K562 (cell line): ENCODE data around the gene PTGR1. TPM values are rescaled to one million over a fixed set of nuclear protein-coding genes. Genes with fewer than 3 reads are reported as not detected.

ENCODE experiments used
- ATAC-seq: fragments of 200-7000 bp; cut with Tn5 transposase; 3 replicates; pipeline ENCODE4 v1.9.1; 2020; ENCODE audit warnings: moderate library complexity
- BruUV-seq: library from RNA; stranded (reverse); fragments of 400-500 nt; replicated peaks from 2 replicates; lab custom pipeline; 2021; lab: Mats Ljungman, UMichigan
- CTCF ChIA-PET: fragments of 300-600 bp; formaldehyde crosslinking; extraction: SDS; loops from one replicate; lab custom pipeline; 2021; ENCODE audit warnings: low intra/inter-chr PET ratio; lab: Yijun Ruan, JAX
- POLR2A ChIA-PET: fragments of 300-600, 350-650 bp; sonication (Branson Sonifier 250); formaldehyde crosslinking; extraction: SDS; loops from one replicate; lab custom pipeline; 2021; ENCODE audit warnings: antibody characterized with exemption, inconsistent platforms; lab: Yijun Ruan, JAX
- DNase-seq, 4 experiments: peaks; one replicate each; pipeline versions ENCODE4 v3.0.0 to v3.0.0-alpha.2; 2011 to 2018; ENCODE audit warnings: low spot score in 3 of 4, mixed read lengths in 3 of 4; ENCODE audit errors: extremely low read depth in 1 of 4
- FAIRE-seq: peaks from 2 replicates; lab custom pipeline; 2011; peaks lifted over from hg19 to GRCh38; lab: Jason Lieb, UNC
- H2AFZ ChIP-seq: 2 replicates; pipeline ENCODE4 v1.6.0; 2011; ENCODE audit warnings: low read depth, low read length, control low read depth, inconsistent platforms
- H3K27ac ChIP-seq: fragments of 200-600 bp; 3 replicates; pipeline ENCODE4 v1.8.0; 2011; ENCODE audit warnings: low read depth, mild to moderate bottlenecking, control low read depth, inconsistent platforms, low read length, moderate library complexity, mixed read lengths; ENCODE audit errors: extremely low read depth
- H3K27me3 ChIP-seq, 2 experiments: fragments of 300-600 bp in 1 of 2; 2 replicates in 1 of 2; 3 replicates in 1 of 2; pipeline versions ENCODE4 v1.6.0 to v1.8.0; 2011; ENCODE audit warnings: inconsistent platforms in 2 of 2, low read length in 2 of 2, mild to moderate bottlenecking in 1 of 2, mixed read lengths in 1 of 2, moderate library complexity in 1 of 2; ENCODE audit not compliant: control insufficient read depth in 2 of 2, insufficient read depth in 2 of 2
- H3K36me3 ChIP-seq: fragments of 300-600 bp; 3 replicates; pipeline ENCODE4 v1.8.0; 2011; ENCODE audit warnings: mild to moderate bottlenecking, low read length, inconsistent platforms; ENCODE audit not compliant: control insufficient read depth, insufficient read depth
- H3K4me1 ChIP-seq, 2 experiments: fragments of 200-600 bp in 1 of 2; replicated peaks in 1 of 2; 2 replicates in 1 of 2; 3 replicates in 1 of 2; pipeline versions ENCODE4 v1.5.1 to v1.8.0; 2011; ENCODE audit warnings: inconsistent platforms in 2 of 2, low read length in 2 of 2, mild to moderate bottlenecking in 1 of 2, mixed read lengths in 1 of 2, moderate library complexity in 1 of 2; ENCODE audit not compliant: control insufficient read depth in 2 of 2, insufficient read depth in 2 of 2
- H3K4me2 ChIP-seq: 2 replicates; pipeline ENCODE4 v1.6.1; 2011; ENCODE audit warnings: low read length, control low read depth, inconsistent platforms, mixed read lengths; ENCODE audit not compliant: insufficient read depth
- H3K4me3 ChIP-seq: fragments of 200-600 bp; sonication (generic), shearing (Covaris generic); 2 replicates; pipeline ENCODE4 v1.5.1; 2016; ENCODE audit warnings: control low read depth, inconsistent platforms
- H3K79me2 ChIP-seq: fragments of 200-600 bp; 3 replicates; pipeline ENCODE4 v1.8.0; 2011; ENCODE audit warnings: low read length, inconsistent platforms; ENCODE audit not compliant: control insufficient read depth, insufficient read depth
- H3K9ac ChIP-seq, 2 experiments: 2 replicates each; pipeline versions ENCODE4 v1.6.0 to v1.6.1; 2011; ENCODE audit warnings: low read depth in 2 of 2, low read length in 2 of 2, control low read depth in 1 of 2, inconsistent platforms in 1 of 2, mild to moderate bottlenecking in 1 of 2, mixed read lengths in 1 of 2; ENCODE audit not compliant: insufficient read depth in 1 of 2
- H3K9me1 ChIP-seq: one replicate; pipeline ENCODE4 v1.6.0; 2011; ENCODE audit warnings: inconsistent platforms, mild to moderate bottlenecking, low read length, moderate library complexity; ENCODE audit not compliant: control insufficient read depth, insufficient read depth
- H3K9me3 ChIP-seq: replicated peaks from 2 replicates; pipeline ENCODE4 v1.5.1; 2011; ENCODE audit warnings: low read depth, low read length, inconsistent platforms; ENCODE audit not compliant: control insufficient read depth, insufficient read depth
- H4K20me1 ChIP-seq: replicated peaks from 2 replicates; pipeline ENCODE4 v1.6.1; 2011; ENCODE audit warnings: low read length, inconsistent platforms, mixed read lengths; ENCODE audit not compliant: control insufficient read depth, insufficient read depth
- CEBPG ChIP-seq, 3 experiments: fragments of 200-800 bp in 1 of 3; sonication (Bioruptor generic) in 1 of 3; sonication (generic) in 1 of 3; formaldehyde crosslinking in 1 of 3; IDR thresholded peaks in 2 of 3; conservative IDR thresholded peaks in 1 of 3; 2 replicates each; pipeline versions ENCODE4 v1.6.1 to v1.8.0; 2016 to 2022; ENCODE audit warnings: missing compliant biosample characterization in 2 of 3, missing genetic modification characterization in 2 of 3, mild to moderate bottlenecking in 1 of 3, missing genetic modification reagents in 1 of 3
- CHD1 ChIP-seq: fragments of 200-600 bp; sonication (generic); IDR thresholded peaks from one replicate; pipeline ENCODE4 v1.6.1; 2012; ENCODE audit warnings: mild to moderate bottlenecking, moderate library complexity, low read length, inconsistent platforms
- CUX1 ChIP-seq: fragments of 200-800 bp; sonication (Bioruptor generic); IDR thresholded peaks from 2 replicates; pipeline ENCODE4 v1.6.1; 2016; ENCODE audit warnings: missing genetic modification characterization, missing compliant biosample characterization
- FOXK2 ChIP-seq, 2 experiments: fragments of 450-650 bp; IDR thresholded peaks in 1 of 2; conservative IDR thresholded peaks in 1 of 2; 2 replicates each; pipeline ENCODE4 v1.6.1; 2016; ENCODE audit warnings: low read depth in 2 of 2, mild to moderate bottlenecking in 1 of 2
- GTF3C2 ChIP-seq: IDR thresholded peaks from 3 replicates; pipeline ENCODE4 v1.6.1; 2011; ENCODE audit warnings: borderline replicate concordance, mild to moderate bottlenecking, moderate library complexity; ENCODE audit not compliant: insufficient read length; ENCODE audit errors: extremely low read depth
- HDAC2 ChIP-seq: fragments of 450-650 bp; IDR thresholded peaks from 2 replicates; pipeline ENCODE4 v1.6.1; 2016; ENCODE audit warnings: mild to moderate bottlenecking
- IRF1 ChIP-seq: sonication (generic); formaldehyde crosslinking; IDR thresholded peaks from 2 replicates; pipeline ENCODE4 v1.8.0; 2022; ENCODE audit warnings: missing genetic modification reagents, mild to moderate bottlenecking, borderline replicate concordance
- MAFK ChIP-seq: IDR thresholded peaks from 2 replicates; pipeline ENCODE4 v1.6.1; 2011; ENCODE audit warnings: low read length, improper control_type of control experiment
- MXD1 ChIP-seq: fragments of 250-450 bp; sonication (Bioruptor Pico); IDR thresholded peaks from 2 replicates; pipeline ENCODE4 v1.8.0; 2021; ENCODE audit warnings: borderline replicate concordance, mild to moderate bottlenecking, moderate library complexity; ENCODE audit not compliant: poor library complexity, severe bottlenecking
- SMC3 ChIP-seq: conservative IDR thresholded peaks from 2 replicates; pipeline ENCODE4 v1.6.1; 2011; ENCODE audit warnings: low read depth, low read length, improper control_type of control experiment; ENCODE audit not compliant: insufficient read depth
- WGBS: fragments of 100-300 bp; shearing (Covaris generic); methylation state at CpG from one replicate; pipeline ENCODE4 v1.1.6; 2016; ENCODE audit warnings: low coverage, mixed read lengths; ENCODE audit not compliant: insufficient coverage; ENCODE audit errors: missing lambda C conversion rate; 5-methylcytosine and 5-hydroxymethylcytosine counted together
- in situ Hi-C: fragments of 300-500 bp; cut with MboI; formaldehyde crosslinking; loops from 4 replicates; pipeline ENCODE4 v1.15.0; 2018; ENCODE audit warnings: inconsistent platforms, mixed read lengths
- intact Hi-C: fragments of 100-400 bp; cut with micrococcal nuclease; formaldehyde crosslinking; loops from 2 replicates; pipeline ENCODE4 v1.14.2; 2022
- polyA plus RNA-seq, 8 experiments: library from polyadenylated mRNA; depleted of rRNA in 4 of 8; stranded (reverse) in 5 of 8; unstranded in 3 of 8; fragments of >200 nt; fragmentation: Nextera tagmentation in 2 of 8; fragmentation: Illumina TruSeq in 1 of 8; extraction: Ambion mirVana in 2 of 8; extraction: Trizol in 1 of 8; gene quantifications; 2 replicates each; pipeline versions ENCODE4 v1.2.1 to v1.2.3, GENCODE V29; 2011 to 2014; ENCODE audit warnings: inconsistent platforms in 1 of 8, missing spikeins in 1 of 8
- total RNA-seq, 7 experiments: library from RNA; depleted of rRNA in 6 of 7; stranded (reverse); fragments of >200 nt in 6 of 7; fragmentation: Illumina TruSeq in 2 of 7; extraction: Trizol in 2 of 7; gene quantifications; 2 replicates each; pipeline versions ENCODE4 v1.2.1 to v1.2.3, GENCODE V29; 2011 to 2021; ENCODE audit warnings: low replicate concordance in 1 of 7

PTGR1 gene
- total and polyA plus RNA-seq, 9 of the 15 experiments (the other 6 are each of a cell fraction or from before 2014, with no cell fraction given) = 0.22 TPM; not detected in 8

- Histone ChIP-seq H3K9ac (no peak overlapping the region), H3K36me3 (no peaks in the 10 kb centered on the region), H2AFZ (no peak overlapping the region), H3K4me1 (no peaks in the 10 kb centered on the region), H3K4me2 (no peak overlapping the region), H3K4me3 (no peak overlapping the region), H3K27me3 (peaks cover 12 to 14% of the 10 kb centered on the region in 2 experiments; a peak in 4 of 5 replicates), H4K20me1 (no peaks in the 10 kb centered on the region), H3K79me2 (no peaks in the 10 kb centered on the region), H3K9me3 (no peaks in the 10 kb centered on the region), H3K9me1 (no peaks in the 10 kb centered on the region), H3K27ac (no peak overlapping the region)
- POLR2A ChIA-PET = no interaction called here
- intact Hi-C loops (no loop called here), in situ Hi-C loops (no loop called here)
- FAIRE-seq (no peak), DNase-seq (no peak), ATAC-seq (no peak)
- WGBS = 7% methylated on average over 4 of the region's 4 CpGs
- no TSS peak for BruUV-seq
- CTCF ChIA-PET = no interaction called here
- TF ChIP-seq FOXK2 (conservative IDR thresholded peaks at IDR 0.05 in 1 of 2, IDR thresholded peaks at IDR 0.05 in 1 of 2; ENCODE audit: low read depth in 2 of 2) = no peak
- TF ChIP-seq SMC3 = no peak
- TF ChIP-seq MAFK = no peak
- no peak for TF ChIP-seq CEBPG (CRISPR knock-in tag; IDR thresholded peaks at IDR 0.05)
- no peak for TF ChIP-seq CEBPG (tag; conservative IDR thresholded peaks at IDR 0.05 in 1 of 2, IDR thresholded peaks at IDR 0.05 in 1 of 2)
- TF ChIP-seq CUX1 (CRISPR knock-in tag) = no peak
- no peak for TF ChIP-seq HDAC2
- no peak for TF ChIP-seq GTF3C2
- TF ChIP-seq CHD1 = no peak
- TF ChIP-seq MXD1 (CRISPR knock-in tag) = no peak
- TF ChIP-seq IRF1 = no peak
Measured at GRCh38 chr9:111531716-111532115, 67.7 kb downstream of the PTGR1 start.
